IPS-NIHi11 (cell line): ENCODE results near the gene FAM228B.
A peak's percentile ranks its signal among the peaks of the same experiment; 100 is the strongest.

ENCODE experiments used
- DNase-seq: peaks from one replicate; pipeline ENCODE4 v3.0.0; 2012; ENCODE audit warnings: mixed read lengths, low spot score

FAM228B gene

GRCh38 chr2:24203787-24204150 is 80.5 kb downstream of the FAM228B start:
- no peak for DNase-seq

DNA sequence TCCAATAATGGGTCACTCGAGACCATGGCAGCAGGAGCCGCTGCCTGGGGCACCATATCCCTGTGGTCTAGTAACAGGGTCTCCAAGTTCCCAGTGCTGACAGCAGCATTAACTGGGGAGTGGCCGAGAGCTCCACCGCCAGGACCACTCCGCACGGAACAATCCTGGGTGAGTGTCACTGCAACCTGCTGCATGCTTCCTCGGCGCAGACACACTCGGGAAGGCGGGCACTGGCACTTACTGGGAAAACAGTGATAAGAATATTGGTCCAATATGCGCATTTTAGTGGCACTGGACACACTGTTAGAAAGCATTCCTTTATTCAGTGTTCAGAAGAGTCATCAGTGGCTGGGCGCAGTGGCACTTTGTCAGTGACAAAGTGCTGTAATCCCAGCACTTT is 81.2 kb downstream of the FAM228B start:
- DNase-seq, result no peak

DNA sequence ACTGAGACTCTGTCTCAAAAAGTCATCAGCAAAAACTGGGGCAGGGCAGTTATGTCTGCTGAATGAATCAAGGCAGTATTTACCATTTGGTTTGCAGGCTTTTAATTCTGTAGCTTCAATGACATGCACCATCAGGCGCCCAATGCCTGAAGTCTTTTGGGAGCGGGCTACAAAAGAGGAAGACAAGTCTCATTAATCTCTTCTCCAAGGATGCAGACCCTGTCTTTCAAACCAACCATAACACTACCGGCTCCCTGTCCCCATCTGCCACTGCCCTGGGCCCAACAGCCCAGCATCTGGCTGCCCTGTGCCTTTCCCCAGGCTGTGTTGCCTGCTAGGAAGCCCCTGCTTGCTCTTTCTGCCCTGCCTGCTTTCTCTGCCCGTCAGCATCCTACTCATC is 81.9 kb downstream of the FAM228B start:
- no peak for DNase-seq

DNA sequence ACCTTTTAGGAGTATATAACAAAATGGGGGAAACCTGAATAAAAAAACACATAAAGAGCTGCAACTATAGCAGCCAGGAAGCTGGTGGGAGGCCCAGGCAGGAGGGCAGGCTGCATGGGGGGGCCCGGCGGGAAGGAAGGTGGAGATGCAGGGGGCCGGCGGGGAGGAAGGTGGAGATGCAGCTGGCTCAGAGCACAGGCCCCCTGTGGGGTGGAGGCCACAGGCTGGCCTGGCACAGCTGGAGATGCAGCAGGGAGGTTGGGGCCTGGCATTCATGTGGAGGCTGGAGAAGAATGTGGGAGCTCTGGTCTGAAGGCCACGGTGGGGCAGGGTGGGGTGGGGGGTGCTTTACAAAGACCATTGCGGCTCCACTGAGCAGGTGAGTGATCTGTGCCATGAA is 83.0 kb downstream of the FAM228B start:
- no peak for DNase-seq

DNA sequence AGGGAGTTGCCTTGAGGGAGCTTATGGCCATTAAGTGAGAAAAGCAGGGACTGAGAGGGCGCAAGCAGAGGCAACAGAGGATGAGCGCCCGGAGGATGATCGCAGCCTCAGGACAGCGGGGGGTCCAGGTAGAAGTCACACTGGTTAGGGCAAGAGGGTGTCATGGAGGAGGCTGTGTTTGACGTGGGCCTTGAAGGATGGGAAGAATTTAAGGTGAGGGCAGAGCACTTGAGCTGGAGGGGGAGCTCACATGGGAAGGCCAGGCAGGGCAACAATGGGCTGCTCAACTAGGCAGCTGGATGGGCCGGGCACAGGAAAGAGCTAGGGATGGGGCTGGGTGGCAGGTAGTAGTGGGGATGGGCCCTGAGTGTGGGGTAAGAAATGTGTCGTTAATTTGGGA is 83.4 kb downstream of the FAM228B start:
- DNase-seq, result no peak

- no peak for DNase-seq
Measured at GRCh38 chr2:24207359-24207758, 84.1 kb downstream of the FAM228B start.

- DNase-seq, result no peak
Measured at GRCh38 chr2:24208490-24208889, 85.2 kb downstream of the FAM228B start.

DNA sequence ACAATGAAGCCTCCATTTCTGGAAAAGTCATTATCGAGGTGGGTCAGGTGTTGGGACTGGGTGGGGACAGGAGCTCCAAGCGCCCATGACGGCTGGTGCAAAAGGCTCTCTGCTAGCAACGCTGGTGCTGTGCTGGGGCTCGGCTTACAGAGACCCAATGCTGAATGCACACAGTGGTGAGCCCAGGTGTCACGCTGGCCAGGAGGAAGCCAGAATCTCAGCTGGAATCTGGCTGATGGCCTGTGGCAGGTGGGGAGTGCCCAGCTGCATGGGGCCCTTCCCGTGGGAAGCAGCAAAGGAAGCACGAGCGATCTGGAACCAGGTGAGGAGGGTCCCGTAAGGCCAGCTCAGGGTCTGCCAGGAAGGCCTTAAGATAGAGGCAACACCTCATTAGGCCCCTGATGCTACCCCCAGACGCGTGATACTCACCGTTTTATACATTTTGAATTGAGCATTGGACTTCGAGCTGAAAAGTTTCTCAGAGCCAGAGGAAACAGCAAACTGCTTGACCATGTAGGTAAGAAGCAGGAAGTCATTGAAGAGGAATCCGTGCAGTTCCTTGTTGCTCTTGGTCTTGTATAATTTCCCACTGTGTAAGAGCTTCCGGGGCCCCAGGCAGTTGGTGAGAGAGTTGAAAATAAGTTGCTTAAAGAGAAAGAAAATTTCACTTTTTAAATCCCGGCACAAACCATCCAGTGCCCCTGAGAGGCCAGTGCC is 86.3 kb downstream of the FAM228B start:
- peak; percentile 31 for DNase-seq

DNA sequence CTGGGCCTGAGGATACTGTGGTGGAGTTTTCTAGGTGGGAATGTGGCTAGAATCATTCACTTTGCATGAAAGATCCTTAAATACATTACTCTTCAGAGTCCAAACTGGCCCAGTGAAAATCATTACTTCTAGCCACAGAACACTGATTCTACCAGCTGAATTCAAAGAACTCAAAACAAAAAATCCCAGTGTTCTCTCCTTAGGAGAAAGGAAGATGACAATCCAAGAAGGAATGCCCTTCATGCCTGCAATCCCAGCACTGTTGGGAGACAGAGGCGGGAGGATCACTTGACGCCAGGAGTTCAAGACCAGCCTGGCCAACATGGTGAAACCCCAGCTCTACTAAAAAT is 86.8 kb downstream of the FAM228B start:
- no peak for DNase-seq

DNA sequence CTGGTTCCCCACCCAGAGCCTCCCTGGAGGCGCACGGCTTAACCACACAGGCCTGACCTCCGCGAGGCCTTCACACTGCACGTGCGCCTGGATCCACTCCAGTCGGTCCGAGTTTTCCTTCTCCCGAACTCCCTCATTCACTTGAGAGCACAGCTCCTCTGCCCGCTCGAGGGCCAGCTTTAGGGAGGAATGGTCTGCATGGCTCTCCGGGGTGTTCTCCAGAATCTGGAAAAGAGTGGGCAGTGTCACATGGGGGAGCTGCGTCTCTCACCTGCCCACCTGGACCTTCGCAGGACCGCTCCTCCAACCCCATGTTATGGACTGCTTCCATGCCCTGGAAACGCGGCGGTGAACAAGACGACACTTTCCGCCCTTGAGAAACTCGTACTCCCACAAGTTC is 87.5 kb downstream of the FAM228B start:
- no peak for DNase-seq

- DNase-seq, result no peak
Measured at GRCh38 chr2:24211408-24211807, 88.1 kb downstream of the FAM228B start.

DNA sequence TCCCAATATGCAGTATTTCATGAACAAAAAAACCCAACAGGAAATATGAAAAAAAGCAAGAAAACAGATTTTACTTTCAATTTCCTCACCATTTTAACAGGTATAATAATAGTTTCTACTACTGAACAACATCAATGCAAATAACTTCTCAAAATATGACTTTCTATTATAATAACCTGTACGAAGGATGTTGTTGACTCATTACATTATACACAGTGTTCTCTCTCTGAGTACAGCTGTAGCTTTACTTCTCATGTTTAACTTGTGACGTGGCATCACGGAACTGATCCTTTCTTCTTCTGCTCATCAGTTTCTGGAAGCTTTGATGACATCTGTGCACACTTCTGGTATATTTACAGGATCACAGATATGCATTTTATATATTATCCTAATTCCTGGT is 91.6 kb downstream of the FAM228B start:
- DNase-seq, result no peak
